Mucosa of descending colon (tissue), 3 donors: ENCODE data around the gene PBX3. TPM values are rescaled to one million over a fixed set of nuclear protein-coding genes. Genes with fewer than 3 reads are reported as not detected.
A peak's percentile ranks its signal among the peaks of the same experiment; 100 is the strongest.

Experiments used
- ATAC-seq: fragments of 200-7000 bp; cut with Tn5 transposase; one replicate; pipeline ENCODE4 v1.9.1; 2020; ENCODE audit warnings: mild to moderate bottlenecking, moderate library complexity
- DNase-seq, 3 donors: peaks; one replicate each; pipeline ENCODE4 v3.0.0-alpha.2; 2020
- H3K36me3 ChIP-seq: fragments of 200-600 bp; one replicate; pipeline ENCODE4 v1.8.0; 2021; ENCODE audit warnings: low read depth, mild to moderate bottlenecking
- H3K4me1 ChIP-seq: fragments of 200-600 bp; one replicate; pipeline ENCODE4 v1.8.0; 2021; ENCODE audit warnings: low read depth, mild to moderate bottlenecking
- H3K4me3 ChIP-seq: fragments of 200-600 bp; one replicate; pipeline ENCODE4 v1.8.0; 2021; ENCODE audit warnings: mild to moderate bottlenecking
- H3K9me3 ChIP-seq: fragments of 200-600 bp; one replicate; pipeline ENCODE4 v1.8.0; 2021; ENCODE audit warnings: mild to moderate bottlenecking
- CTCF ChIP-seq: fragments of 200-600 bp; IDR thresholded peaks from one replicate; pipeline ENCODE4 v1.8.0; 2022; ENCODE audit warnings: antibody characterized with exemption, mild to moderate bottlenecking
- intact Hi-C, 2 donors: fragments of 100-400 bp; cut with DNase I in 1 of 2; cut with micrococcal nuclease in 1 of 2; formaldehyde crosslinking; loops; one replicate each; pipeline versions ENCODE4 v1.11.0 to v1.11.1; 2022; cut with DNase I, micrococcal nuclease
- total RNA-seq, 3 donors: library from RNA; stranded (reverse); fragmentation: NEBNext Ultra II Directional in 2 of 3; extraction: Animal tissue kit (Norgen Biotek cat#: 25700) in 2 of 3; gene quantifications; one replicate each; pipeline versions ENCODE4 v1.2.1 to v1.2.4, GENCODE V29; 2021 to 2023
- donor health status: DM: no; HTN: no; CAD: no; lungs with moderate emphysema.
- donor health status: DM: no; HTN: no; CAD: no.
- donor health status: DM: no; HTN: yes; CAD: no.

PBX3 gene
- total RNA-seq, 3 donors from 2014 or later, result 11.7 to 71.7 (median 17.4) TPM

DNA sequence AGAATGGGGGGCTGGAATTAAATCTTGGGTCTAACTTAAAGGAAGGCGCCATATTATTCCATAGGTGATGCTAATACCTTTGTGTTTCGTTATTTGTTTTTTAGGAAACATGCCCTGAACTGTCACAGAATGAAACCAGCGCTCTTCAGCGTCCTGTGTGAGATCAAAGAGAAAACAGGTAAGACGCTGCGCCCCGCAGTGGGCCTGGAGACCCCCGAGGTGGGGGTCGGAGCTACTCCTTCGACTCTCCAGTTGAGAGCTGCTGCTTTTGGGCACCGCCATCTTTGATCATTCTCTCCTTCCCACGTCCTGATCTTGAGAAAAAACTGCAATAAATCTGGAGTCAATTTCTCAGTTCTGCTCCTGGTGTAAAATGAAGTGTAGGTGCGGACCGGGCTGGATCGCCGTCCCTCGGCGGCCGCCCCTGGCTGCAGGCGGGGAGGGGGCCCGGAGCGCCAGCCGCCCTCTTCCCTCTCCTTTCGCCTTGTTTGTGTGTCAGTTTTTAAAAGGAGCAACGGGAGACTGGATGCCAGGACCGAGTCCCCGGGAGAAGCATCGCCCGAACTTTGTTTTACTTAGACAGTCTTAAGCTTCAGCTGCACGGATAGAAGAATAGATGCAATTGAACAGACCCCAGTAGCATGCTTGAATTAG lies 1.4 kb downstream of the PBX3 start:
- H3K4me1 ChIP-seq, result peaks cover 14% of the 10 kb centered on the region
- intact Hi-C loops, result loop anchor here in 1 of 2 donors (10.0 kb wide), 1 partner anchor 344 kb away; no protein-coding TSS in a partner anchor
- ATAC-seq (no peak), DNase-seq (peak in 2 of 3 donors; percentile 23 to 42)
- no peaks in the 10 kb centered on the region for H3K9me3 ChIP-seq
- H3K4me3 ChIP-seq, result peak overlapping the region; percentile 51
- no peak for TF ChIP-seq CTCF
- H3K36me3 ChIP-seq, result no peaks in the 10 kb centered on the region

- intact Hi-C loops, result loop anchor here in 1 of 2 donors (10.0 kb wide), 1 partner anchor 345 kb away; no protein-coding TSS in a partner anchor
Observed at GRCh38 chr9:125749287-125749935, 2.2 kb downstream of the PBX3 start.

GRCh38 chr9:125749951-125750626 lies 2.9 kb downstream of the PBX3 start:
- peaks cover 14% of the 10 kb centered on the region for H3K4me1 ChIP-seq
- no peaks in the 10 kb centered on the region for H3K9me3 ChIP-seq
- intact Hi-C loops, result loop anchor here in 1 of 2 donors (10.0 kb wide), 1 partner anchor 345 kb away; no protein-coding TSS in a partner anchor
- no peak overlapping the region for H3K4me3 ChIP-seq
- H3K36me3 ChIP-seq, result no peaks in the 10 kb centered on the region
- no peak for TF ChIP-seq CTCF
- no peak for DNase-seq
- no peak for ATAC-seq

More at GRCh38 chr9:125749287-125749935, 2.2 kb downstream of the PBX3 start:
- Histone ChIP-seq H3K4me3 (no peak overlapping the region), H3K9me3 (no peaks in the 10 kb centered on the region), H3K4me1 (peaks cover 14% of the 10 kb centered on the region), H3K36me3 (no peaks in the 10 kb centered on the region)
- ATAC-seq, result no peak
- TF ChIP-seq CTCF, result no peak
- no peak for DNase-seq

GRCh38 chr9:125750627-125751011 lies 3.4 kb downstream of the PBX3 start:
- Histone ChIP-seq H3K4me1 (peaks cover 11% of the 10 kb centered on the region), H3K4me3 (no peak overlapping the region), H3K36me3 (no peaks in the 10 kb centered on the region), H3K9me3 (no peaks in the 10 kb centered on the region)
- intact Hi-C loops, result no loop called here
- no peak for TF ChIP-seq CTCF
- ATAC-seq (no peak), DNase-seq (no peak)

- no peak for TF ChIP-seq CTCF
- intact Hi-C loops, result no loop called here
- no peaks in the 10 kb centered on the region for H3K36me3 ChIP-seq
- DNase-seq, result no peak
- no peak overlapping the region for H3K4me3 ChIP-seq
- no peak for ATAC-seq
- H3K4me1 ChIP-seq, result peaks cover 5% of the 10 kb centered on the region
- H3K9me3 ChIP-seq, result no peaks in the 10 kb centered on the region
Observed at GRCh38 chr9:125752070-125752628, 5.0 kb downstream of the PBX3 start.
